Type B pancreatic cell (in vitro differentiated cells): Measurements from ENCODE around the gene MFAP5. TPM values are rescaled to one million over a fixed set of nuclear protein-coding genes. Genes with fewer than 3 reads are reported as not detected.

Experiments
- DNase-seq: peaks from one replicate; pipeline ENCODE4 v3.0.0; 2021; ENCODE audit warnings: mixed read lengths; ENCODE audit not compliant: unreplicated experiment; ENCODE audit errors: extremely low spot score
- H3K27ac Mint-ChIP-seq: 2 replicates; pipeline ENCODE4 v1.8.0; 2021; ENCODE audit warnings: mild to moderate bottlenecking, mixed read lengths
- H3K27me3 Mint-ChIP-seq: 2 replicates; pipeline ENCODE4 v1.8.0; 2021; ENCODE audit warnings: mixed read lengths
- H3K36me3 Mint-ChIP-seq: 2 replicates; pipeline ENCODE4 v1.8.0; 2021; ENCODE audit warnings: mixed read lengths
- H3K4me1 Mint-ChIP-seq: one replicate; pipeline ENCODE4 v1.8.0; 2021; ENCODE audit warnings: mixed read lengths; ENCODE audit not compliant: unreplicated experiment
- H3K4me3 Mint-ChIP-seq: 2 replicates; pipeline ENCODE4 v1.8.0; 2021; ENCODE audit warnings: mild to moderate bottlenecking, mixed read lengths
- H3K9me3 Mint-ChIP-seq: 2 replicates; pipeline ENCODE4 v1.8.0; 2021; ENCODE audit warnings: mixed read lengths
- total RNA-seq: library from RNA; stranded (reverse); gene quantifications from 2 replicates; pipeline ENCODE4 v1.2.1, GENCODE V29; 2021; ENCODE audit warnings: low replicate concordance
- TF ChIP-seq, protein P1 (sequence below): fragments of 200-600 bp; sonication (generic); conservative IDR thresholded peaks from 2 replicates; pipeline ENCODE4 v1.5.0; 2021; ENCODE audit warnings: antibody characterized with exemption, mild to moderate bottlenecking

The MFAP5 gene
- total RNA-seq, 1 donor from 2014 or later = 1.4 TPM

DNA sequence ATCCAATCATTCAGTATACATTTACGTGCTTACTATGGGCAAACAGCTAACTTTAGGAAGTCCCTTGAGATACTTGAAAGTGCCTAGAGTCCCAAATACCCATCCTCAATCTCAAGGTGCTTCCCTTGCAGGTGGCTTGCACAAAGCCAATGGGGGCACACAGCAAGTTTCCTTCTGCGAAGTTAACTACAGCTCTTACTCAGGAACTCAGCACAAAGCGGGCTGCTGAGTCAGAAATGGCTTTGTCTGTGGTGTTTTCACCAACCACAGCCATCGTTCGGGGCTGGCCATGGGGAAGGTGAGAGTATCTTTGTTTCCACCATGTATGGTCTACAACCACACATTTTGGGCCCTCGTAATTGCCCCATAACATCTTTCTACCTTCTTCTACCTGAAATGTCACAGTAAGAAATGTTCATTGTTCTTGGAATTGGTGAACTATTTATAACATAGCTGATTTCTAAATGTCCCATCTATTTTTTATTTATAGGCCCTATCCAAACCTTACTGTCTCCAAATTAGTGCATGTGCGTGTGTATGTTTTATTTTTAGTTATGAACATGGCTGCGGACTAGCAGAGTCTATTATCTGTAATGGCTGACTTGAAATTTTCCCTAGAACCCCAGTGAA, 13.9 kb downstream of the MFAP5 start:
- Mint-ChIP-seq H3K27me3 (peaks cover 19% of the 10 kb centered on the region), H3K27ac (no peak overlapping the region), H3K9me3 (no peaks in the 10 kb centered on the region), H3K4me1 (no peaks in the 10 kb centered on the region), H3K4me3 (no peak overlapping the region), H3K36me3 (peaks cover 5% of the 10 kb centered on the region)
- no peak for DNase-seq
- TF ChIP-seq, protein P1, sequence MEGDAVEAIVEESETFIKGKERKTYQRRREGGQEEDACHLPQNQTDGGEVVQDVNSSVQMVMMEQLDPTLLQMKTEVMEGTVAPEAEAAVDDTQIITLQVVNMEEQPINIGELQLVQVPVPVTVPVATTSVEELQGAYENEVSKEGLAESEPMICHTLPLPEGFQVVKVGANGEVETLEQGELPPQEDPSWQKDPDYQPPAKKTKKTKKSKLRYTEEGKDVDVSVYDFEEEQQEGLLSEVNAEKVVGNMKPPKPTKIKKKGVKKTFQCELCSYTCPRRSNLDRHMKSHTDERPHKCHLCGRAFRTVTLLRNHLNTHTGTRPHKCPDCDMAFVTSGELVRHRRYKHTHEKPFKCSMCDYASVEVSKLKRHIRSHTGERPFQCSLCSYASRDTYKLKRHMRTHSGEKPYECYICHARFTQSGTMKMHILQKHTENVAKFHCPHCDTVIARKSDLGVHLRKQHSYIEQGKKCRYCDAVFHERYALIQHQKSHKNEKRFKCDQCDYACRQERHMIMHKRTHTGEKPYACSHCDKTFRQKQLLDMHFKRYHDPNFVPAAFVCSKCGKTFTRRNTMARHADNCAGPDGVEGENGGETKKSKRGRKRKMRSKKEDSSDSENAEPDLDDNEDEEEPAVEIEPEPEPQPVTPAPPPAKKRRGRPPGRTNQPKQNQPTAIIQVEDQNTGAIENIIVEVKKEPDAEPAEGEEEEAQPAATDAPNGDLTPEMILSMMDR = no peak

DNA sequence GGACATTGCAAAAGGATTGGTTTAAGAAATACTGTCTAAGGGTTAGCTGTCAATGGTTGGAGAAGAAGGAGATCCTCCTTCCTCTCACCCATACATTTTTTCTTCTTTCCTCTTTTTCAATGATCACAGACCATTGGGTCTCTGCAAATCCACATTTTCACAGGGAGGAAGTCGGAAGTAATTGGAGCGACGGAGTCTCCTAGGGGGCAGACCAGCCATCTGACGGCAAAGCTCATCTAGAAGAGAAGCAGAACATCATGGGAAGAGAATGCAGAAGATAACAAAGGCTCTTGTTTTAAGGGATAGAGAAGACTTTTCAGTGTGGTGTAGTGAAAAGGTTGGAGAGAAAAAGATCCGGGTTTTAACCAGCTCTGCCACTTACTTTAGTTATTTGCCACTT, 14.7 kb downstream of the MFAP5 start:
- peaks cover 5% of the 10 kb centered on the region for H3K36me3 Mint-ChIP-seq
- H3K27ac Mint-ChIP-seq = no peak overlapping the region
- no peak overlapping the region for H3K4me3 Mint-ChIP-seq
- no peaks in the 10 kb centered on the region for H3K9me3 Mint-ChIP-seq
- no peak for DNase-seq
- H3K4me1 Mint-ChIP-seq = no peaks in the 10 kb centered on the region
- TF ChIP-seq, protein P1 = no peak
- H3K27me3 Mint-ChIP-seq = peaks cover 19% of the 10 kb centered on the region

DNA sequence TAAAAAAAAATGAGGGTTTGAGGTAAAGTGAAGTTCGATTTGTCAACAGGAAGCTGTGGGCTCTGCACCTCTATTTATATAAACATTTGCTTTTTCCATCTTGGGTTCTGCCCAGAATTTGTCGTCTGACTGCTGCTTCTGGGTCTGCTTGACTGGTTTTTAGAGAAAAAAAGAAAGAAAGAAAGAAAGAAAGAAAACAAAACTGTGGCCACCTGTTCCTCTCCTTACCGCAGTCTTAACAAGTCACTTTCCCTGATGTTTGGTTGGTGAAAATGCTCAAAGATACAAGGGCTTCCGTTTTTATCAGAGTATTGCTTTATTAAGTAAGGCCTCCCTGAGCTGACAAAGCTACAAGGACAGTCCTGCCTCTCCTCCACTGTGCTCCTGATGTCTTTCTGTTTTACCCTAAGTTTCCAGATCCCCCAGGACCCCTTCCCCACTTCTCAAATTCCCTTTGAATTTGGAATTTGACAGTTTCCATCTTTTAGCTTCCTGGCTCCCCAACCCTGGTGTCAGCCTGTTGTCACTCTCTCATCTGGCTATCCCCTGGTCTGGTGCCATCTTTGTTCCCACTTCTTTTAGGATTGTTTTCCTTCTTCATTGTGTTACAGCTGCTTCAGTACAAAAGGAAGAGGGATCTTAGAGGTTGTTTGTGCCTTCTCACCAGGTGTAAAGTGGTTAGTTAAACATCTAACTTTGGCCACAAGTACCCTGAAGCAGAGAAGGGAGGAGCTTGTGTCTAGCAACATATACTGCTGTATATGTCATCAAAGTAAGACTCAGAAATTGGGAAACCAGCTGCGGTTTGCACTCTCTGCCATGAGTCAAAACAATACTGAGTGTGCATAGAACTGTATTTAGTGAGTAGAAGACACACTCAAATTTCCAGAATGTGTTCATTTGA, 18.0 kb downstream of the MFAP5 start:
- no peak for DNase-seq
- Mint-ChIP-seq H3K4me1 (no peaks in the 10 kb centered on the region), H3K4me3 (no peak overlapping the region), H3K27me3 (peaks cover 15% of the 10 kb centered on the region), H3K27ac (no peak overlapping the region), H3K36me3 (peaks cover 5% of the 10 kb centered on the region), H3K9me3 (no peaks in the 10 kb centered on the region)
- TF ChIP-seq, protein P1 = no peak

DNA sequence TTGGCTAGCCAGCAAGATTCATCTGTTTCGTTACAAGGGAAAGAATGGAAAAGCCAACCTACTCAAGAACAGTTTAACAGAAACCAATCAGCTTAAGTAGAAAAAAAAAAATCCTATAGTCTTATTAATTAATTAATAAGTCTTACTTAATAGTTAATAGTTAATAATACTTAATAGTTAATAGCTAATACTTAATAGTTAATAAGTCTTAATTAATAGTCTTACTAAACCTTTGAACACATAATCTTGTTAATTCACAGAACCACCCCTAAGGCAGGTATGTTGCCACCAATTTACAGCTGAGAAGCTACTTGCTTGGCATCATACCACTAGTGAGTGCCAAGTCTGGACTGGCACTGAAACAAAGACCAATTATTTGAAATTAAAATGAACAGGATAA, 19.9 kb downstream of the MFAP5 start:
- no peak overlapping the region for H3K4me3 Mint-ChIP-seq
- TF ChIP-seq, protein P1 = no peak
- no peaks in the 10 kb centered on the region for H3K9me3 Mint-ChIP-seq
- H3K27ac Mint-ChIP-seq = no peak overlapping the region
- DNase-seq = no peak
- H3K27me3 Mint-ChIP-seq = peaks cover 9% of the 10 kb centered on the region
- no peaks in the 10 kb centered on the region for H3K4me1 Mint-ChIP-seq
- H3K36me3 Mint-ChIP-seq = peaks cover 5% of the 10 kb centered on the region

DNA sequence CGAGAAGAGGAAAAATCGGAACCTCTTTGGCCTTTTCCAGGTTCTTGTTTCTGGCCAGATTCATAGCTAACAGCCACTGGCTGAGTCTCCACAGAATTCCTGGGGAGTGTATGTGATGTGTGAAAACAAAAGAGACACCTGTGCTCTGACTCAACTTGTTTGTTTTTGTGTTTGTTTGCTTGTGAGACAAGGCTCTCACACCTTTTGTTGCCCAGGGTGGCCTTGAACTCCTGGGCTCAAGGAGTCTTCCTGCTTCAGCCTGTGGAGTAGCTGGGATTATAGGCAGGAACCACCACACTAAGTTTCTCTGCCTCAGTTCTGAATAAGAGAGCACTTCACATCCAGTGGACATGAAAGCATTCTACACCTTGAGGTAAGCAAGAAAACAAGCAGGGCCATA, 22.7 kb downstream of the MFAP5 start:
- H3K27me3 Mint-ChIP-seq = peaks cover 23% of the 10 kb centered on the region
- peaks cover 3% of the 10 kb centered on the region for H3K36me3 Mint-ChIP-seq
- peaks cover 7% of the 10 kb centered on the region for H3K9me3 Mint-ChIP-seq
- no peaks in the 10 kb centered on the region for H3K4me1 Mint-ChIP-seq
- TF ChIP-seq, protein P1 = no peak
- no peak overlapping the region for H3K4me3 Mint-ChIP-seq
- no peak for DNase-seq
- H3K27ac Mint-ChIP-seq = no peak overlapping the region
